Hematopoietic multipotent progenitor cell (in vitro differentiated cells): ENCODE results near the gene SLC13A3. TPM values are rescaled to one million over a fixed set of nuclear protein-coding genes. Genes with fewer than 3 reads are reported as not detected.

Source experiments
- DNase-seq, 3 donors: peaks; one replicate each; pipeline ENCODE4 v3.0.0-alpha.2; 2011 to 2015; ENCODE audit warnings: low read depth in 2 of 3, low spot score in 2 of 3
- total RNA-seq: library from RNA; depleted of rRNA; stranded (reverse); fragments of >200 nt; gene quantifications from one replicate; pipeline ENCODE4 v1.2.3, GENCODE V29; 2012

The SLC13A3 gene
- total RNA-seq, 1 donor = under 0.01 TPM

DNA sequence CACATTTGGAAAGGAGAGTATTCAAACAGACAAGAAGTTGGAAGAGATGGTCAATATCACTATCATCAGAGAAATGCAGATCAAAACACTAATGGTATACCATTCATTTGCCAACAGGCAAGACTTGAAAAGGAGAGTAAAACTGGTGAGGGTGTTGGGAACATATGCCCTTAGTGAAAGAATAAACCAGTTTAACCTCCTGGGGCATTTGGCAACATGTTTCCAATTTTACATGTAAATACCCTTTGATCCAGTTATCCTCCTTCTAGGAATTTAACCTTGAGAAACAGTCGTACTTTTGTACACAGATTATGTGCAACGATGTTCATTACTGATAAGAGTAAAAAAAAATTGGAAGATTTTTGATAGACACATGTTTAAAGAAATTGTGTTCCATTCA, 66.8 kb downstream of the SLC13A3 start:
- DNase-seq = no peak

DNA sequence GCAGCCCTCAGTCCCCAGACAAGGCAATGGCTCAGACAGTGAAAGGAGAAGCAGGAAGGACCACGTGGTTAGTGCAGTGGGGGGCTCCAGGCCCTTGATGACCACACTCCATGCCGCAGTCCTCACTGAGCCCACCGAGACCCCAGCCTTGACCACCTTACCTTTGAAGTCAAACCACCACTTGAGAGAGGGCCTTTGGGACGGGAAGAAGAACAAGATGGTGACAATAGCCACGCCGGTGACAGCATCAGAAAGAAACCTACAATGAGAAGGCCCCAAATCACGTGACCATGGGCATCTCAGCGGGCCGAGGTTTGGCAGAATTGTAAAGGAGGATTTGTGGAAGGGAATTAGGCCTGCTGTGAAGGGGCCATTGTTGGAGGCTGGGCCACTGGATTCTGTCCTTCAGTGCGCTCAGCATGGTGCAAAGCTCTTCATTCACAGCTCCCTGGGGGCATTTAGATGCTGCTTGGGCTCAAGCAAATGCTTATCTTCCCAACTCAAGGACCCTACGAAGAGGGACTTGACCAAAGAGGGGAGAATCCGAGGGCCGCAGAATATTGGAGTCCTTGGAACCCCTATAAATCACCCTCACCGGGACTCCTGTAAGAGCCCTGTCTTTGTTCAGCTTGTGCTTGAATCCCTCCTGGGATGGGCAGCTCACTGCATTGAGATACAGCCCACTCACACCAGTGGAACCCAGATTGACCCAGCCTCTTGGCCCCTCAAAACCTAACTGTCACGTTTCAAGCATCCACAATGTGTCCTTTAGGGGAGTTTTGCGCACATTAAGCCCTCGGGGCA, 67.6 kb downstream of the SLC13A3 start:
- no peak for DNase-seq

DNA sequence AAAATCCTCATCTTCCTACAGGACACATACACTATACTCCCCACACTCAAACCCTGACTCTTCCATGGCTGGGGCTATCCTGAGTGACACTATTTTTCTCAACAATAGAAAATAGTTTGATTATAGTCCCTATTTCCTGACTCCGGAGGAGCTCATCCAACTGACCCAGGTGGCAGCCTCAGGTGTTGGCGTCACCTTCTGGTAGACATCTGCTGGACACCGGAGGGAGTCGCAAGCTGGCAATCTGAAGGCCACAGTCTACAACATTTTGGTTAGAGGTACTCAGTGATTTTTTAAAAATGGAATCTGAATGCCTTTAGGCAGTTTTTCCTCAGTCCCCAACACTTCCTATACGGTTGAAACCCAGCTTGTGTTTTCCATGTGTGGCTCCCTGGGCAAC, 68.6 kb downstream of the SLC13A3 start:
- DNase-seq = no peak

DNA sequence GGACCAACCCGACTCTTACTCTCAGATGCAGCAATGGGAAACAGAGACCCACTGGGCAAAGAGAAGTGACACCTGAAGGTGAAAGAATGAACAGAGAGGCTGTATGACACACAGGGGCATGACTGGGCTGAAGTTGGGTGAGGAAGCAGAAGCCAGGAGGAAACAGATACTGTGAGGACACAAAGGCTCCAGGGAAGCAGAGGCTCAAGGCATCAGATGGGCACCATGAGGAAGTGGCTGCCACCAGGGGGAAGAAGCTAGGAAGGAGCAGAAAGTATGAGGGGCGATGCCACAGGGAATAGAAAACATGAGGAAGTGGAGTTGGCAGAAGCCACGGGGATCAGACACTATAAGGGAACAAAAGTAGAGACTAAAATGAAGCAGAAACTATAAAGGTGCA, 69.9 kb downstream of the SLC13A3 start:
- no peak for DNase-seq

DNA sequence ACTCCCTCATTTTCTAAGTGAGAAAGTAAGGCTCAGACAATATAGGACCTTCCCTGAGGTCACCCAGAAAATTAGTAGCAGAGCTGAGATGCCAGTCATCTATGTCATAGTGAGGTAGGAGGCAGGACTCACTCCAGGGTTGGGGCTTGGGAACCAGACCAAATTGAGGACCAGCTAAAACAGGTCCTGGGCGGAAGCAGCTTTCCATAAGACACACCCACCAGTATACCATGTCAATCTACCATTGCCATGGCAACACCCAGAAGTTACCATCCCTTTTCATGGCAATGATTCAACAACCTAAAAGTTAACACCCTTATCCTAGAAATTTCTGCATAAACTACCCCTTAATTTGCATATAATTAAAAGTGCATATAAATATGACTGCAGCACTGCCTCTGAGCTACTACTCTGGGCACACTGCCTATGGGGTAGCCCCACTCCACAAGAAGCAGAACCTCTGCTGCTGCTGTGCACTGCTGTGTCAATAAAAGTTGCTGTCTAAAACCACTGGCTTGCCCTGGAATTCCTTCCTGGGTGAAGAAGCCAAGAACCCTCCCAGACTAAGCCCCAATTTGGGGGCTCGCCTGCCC, 70.5 kb downstream of the SLC13A3 start:
- no peak for DNase-seq

DNA sequence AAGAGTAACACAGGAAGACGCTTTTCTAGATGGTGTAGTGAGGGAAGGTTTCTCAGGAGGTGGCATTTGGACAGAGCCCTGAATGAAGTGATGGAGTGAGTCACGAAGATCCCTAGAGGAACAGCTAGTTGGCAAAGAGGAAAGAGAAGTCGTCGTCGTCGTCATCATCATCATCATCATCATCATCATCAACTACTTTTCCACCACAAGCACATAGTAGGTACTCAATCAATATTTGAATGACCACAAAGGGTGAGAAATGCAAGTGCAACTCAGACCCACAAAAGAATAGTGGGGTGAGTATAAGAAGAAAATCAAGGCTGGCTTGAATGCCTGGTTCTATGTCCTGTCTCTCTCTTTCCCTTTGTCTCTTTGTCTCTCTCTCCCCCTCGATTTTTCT, 72.5 kb downstream of the SLC13A3 start:
- no peak for DNase-seq

DNA sequence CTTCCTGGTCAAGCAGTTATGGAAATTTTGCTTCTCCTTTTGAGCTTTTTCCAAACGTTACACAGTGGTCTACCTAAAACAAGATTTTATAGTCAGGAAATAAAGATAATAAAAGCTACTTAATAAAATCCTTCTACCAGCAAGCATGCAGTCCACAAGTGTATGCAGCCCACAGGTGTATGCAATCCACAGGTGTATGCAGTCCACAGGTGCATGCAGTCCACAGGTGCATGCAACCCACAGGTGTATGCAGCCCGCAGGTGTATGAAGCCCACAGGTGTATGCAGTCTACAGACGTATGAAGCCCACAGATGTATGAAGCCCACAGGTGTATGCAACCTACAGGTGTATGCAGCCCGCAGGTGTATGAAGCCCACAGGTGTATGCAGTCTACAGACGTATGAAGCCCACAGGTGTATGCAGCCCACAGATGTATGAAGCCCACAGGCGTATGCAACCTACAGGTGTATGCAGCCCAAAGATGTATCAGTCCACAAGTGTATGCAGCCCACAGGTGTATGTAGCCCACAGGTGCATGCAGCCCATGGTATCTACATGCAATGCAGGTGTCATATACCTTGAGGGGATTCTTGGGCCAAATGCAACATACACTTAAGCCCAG, 74.4 kb downstream of the SLC13A3 start:
- DNase-seq = no peak

DNA sequence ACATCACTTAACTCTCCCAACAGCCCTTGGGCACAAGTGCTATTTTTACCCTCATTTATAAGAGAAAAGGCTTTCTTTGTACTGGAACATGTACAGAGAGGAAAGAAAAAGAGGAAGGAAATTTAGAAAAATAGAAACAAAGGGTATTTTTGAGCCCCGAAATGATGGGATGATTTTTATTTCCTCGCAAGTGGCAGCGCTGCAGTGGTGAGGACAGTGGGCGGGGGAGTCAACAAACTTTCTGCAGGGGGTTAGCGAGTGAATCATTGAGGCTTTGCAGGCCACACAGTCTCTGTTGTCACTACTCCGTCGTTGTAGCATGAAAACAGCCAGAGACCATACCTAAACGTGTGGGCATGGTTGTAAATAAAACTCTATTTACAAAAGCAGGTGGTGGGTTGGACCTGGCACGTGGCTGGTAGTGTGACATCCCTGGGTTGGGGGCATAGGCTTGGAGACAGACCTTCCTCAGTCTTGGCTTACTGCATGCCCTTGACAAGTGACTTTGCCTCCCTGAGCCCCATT, 75.3 kb downstream of the SLC13A3 start:
- DNase-seq = peak in 1 of 3 donors; percentile 43

DNA sequence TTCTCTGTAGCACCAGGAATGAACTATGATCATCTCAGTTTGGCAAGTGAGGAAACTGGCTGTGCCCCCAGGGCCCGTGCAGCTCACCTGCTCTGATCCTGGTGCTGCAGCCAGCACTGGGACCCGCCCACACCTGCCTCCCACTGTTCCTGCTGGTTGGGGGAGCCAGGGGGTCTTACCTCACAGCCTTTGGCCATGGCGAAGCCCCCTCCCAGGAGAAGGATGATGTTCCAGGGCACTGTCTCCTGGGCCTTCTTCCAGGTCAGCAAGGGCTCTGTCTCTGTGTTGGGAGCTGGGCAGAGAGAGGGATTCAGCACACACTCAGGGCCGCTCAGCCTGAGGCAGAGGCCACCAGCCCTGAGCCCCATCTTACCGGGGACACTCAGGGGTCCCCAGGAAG, 75.9 kb downstream of the SLC13A3 start:
- DNase-seq = no peak

DNA sequence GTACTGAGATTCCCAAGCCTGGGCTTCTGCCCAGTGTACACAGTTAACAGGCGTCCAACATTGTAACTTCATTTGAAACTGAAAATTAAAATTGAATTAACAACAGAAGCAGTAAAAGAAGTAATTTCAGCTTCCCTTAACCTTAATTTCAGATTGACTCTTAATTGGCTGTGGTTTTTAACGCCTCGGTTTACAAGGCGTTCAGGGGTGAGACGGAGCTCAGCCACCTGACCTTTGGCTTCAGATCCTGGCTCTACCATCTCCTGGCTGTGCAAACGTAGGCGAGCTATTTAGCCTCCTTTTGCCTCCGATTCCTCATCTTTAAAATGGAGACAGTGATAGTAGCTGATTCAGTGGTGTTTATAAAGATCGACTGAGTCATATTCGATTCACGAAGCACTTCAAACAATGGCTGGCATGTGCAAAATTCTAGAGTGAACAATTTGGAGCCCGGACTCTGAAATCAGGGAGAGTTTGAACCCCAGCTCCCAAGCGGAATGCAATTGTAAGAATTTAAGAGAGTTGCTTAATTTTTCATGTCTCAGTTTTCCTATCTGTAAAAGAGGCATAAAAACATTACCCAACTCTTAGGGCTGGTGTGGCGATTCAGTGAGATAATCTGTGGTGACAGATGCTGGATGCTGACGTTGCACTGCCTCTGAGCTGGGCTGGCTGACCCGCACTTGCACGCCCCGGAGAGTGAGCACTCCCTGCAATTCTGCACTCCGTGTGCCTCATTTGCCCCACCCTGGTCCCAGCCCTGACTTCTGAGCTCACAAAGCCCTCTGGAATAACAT, 77.3 kb downstream of the SLC13A3 start:
- DNase-seq = no peak

DNA sequence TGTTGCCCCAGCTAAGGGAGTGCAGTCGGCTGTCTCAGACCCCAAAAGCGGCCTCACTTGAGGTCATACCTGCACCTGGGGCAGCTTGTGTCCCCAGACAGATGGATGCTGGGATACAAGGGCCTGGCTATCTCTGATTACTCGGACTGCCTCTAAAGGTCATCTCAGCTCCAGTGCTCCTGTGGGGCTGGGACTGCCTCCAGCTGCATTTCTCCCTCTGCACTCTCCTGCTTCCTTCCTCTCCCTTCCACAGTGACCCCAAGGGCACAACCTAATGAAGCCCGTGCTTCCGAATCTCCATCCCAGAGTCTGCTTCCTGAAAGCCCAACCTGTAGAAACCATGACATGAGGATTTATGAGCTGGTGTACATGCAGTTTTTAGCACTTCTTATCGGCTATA, 78.0 kb downstream of the SLC13A3 start:
- no peak for DNase-seq

DNA sequence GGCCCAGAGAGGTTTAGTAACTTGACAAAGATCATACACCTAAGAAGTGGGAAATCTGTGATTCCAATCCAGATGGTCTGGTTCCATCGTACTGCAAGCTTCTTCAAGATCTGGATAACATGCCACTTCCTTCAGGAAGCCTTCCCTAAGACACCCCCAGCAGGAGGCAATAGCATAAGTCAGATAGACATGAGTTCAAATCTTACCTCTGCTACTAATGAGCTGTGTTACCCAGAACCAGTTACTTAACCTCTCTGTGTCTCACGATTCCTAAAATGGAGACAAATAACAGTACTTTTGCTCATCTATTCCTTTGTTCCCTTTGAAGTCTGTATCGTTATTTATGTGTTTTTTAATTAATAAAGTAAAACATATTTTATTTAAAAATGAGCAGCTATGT, 78.5 kb downstream of the SLC13A3 start:
- no peak for DNase-seq

DNA sequence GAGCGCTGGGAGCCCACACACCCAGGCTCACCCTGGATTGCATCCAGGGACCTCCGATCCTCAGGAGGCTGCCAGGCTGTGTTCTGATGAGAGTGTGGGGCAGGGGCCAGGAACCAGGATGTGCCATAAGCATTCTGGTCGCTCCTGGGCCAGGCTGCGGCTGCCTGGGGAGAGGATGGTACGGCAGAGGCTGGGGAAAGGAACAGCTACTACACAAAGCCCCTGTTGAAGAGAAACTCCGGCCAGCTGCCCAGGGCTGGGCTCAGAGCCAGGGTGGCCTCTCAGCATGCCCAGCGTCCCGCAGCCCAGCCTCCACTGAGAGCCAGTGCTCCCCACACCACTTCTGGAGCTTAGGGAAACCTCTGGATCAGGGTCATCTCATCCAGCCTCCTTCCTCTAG, 79.1 kb downstream of the SLC13A3 start:
- DNase-seq = no peak

DNA sequence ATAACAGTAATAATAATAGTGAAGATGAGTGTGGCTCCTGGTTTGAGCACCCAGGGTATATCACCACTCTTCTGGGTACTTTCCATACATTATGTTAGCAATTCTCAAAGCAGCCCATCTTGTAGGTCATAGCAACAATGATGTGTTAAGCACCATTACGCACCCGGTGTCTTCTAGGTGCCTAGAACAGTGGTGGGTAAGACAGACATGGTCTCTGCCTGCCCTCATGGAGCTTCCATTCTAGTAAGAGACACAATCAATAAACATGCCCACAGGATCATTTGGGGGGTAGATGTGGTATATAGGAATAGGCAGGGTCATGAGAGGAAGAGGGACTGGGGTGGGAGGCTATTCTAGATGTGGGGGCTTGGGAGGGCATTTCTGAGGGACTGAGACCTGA, 79.8 kb downstream of the SLC13A3 start:
- DNase-seq = no peak

DNA sequence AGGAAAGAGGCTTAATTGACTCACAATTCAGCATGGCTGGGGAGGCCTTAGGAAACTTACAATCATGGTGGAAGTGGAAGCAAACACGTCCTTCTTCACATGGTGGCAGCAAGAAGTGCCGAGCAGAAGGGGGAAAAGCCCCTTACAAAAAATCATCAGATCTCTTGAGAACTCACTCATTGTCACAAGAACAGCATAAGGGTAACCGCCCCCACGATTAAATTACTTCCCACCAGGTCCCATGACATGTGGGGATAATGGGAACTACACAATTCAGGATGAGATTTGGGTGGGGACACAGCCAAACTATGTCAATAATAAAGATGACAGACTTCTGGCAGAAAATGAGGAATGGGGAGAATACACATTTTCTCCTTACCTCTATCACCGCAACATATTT, 80.3 kb downstream of the SLC13A3 start:
- no peak for DNase-seq

DNA sequence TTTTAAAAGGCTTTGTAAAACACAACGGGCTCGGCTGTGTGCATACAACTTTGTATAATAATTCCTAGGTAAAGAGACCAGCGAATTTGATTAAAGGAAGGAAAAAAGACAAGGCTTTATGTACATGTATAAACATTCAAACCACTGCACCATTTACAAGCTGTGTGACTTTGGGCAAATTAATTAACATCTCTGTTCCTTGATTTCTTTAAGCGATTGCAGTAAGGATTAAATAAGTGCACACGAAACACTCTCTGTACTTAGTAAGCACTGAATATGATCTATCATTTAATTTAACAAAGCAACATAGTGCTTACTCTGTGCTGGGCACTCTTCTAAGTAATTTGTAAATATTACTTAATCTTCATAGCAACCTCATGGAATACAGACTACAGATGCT, 81.3 kb downstream of the SLC13A3 start:
- DNase-seq = no peak

DNA sequence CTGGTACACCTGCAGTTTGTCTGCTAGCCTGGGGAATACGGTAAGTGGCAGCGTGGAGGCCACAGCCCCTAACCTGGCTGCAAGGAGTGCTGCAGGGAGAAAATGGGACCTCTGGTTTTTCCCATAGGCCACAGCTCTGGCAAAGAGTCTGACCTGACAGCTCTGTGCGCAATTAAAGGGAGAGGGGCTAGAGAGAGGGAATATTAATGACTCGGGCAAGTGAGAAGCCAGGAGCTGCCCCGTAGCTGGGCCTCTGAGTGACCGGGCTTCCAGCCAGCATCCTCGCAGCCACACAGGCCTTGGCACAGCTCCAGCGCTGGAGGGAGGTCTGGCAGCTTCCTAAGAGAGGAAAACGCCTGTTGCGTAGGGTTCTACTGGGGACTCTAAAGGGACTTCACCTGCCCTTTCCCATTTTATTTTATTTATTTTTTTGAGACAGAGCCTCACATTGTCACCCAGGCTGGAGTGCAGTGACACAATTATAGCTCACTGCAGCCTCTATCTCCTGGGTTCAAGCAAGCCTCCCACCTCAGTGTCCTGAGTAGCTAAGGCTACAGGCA, 82.6 kb downstream of the SLC13A3 start:
- DNase-seq = peak in 1 of 3 donors; percentile 67

DNA sequence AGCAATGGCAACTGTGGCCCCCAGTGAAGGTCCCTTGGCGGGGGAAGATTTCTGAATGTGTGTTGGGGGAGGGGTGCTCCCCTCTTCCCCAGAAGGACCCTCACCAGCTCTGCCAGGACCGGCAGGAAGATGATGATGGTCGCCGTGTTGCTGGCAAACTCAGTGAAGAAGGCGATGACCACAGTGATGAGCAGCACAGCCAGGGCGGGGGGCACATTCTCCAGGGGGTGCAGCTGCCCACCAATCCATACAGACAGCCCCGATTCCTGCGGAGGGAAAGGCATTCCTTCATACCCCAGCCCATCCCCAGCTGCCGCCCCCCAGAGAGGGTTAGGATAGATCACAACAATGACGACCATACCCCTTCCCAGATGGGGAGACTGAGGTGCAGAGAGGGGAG, 85.1 kb downstream of the SLC13A3 start:
- no peak for DNase-seq

DNA sequence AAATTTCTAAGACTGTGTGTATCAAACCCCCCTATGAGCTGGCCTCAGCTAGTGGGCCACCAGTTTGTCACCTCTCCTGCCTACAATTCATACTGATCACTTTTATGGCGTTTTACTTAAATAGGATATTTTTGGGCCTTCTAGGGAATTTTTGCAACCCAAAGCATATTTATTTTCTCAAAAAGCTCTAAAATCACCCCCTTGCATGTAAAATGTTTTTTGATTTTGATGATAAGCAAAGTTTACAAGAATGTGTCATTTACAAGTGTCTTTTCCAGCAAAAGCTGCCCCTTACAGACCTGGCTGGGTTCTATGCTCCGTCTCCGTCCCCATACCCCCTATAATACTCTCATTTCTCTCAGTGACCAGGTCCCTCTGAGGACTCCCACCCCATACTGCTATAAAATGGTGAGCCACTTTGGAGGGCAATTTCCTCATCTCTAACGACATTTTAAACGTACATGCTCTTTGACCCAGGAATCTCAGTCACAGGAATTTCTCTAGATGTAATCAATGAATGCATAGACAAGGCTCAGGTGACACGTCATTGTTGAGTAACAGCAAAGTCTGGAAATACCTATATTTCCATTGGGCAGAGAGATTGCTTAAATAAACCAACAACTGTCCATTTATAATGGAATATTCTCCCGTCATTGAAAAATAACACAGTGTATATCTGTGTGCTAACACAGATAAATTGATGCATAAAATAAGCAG, 86.9 kb downstream of the SLC13A3 start:
- DNase-seq = no peak

DNA sequence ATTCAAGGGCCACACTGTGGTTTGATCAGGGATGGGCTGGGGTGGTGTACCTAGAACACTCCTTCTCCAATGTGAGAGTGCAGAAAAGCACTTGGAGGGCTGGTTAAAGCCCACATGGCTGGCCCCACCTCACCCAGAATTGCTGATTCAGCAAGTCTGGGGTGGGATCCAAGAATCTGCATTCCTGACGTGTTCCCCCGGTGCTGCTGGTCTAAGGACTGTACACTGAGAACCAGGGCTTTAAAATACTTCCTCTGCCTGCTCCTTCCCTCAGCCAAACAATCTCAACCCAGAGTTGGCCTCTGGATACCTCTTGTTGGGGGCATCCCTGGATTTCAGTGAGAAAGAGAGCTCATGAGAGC, 87.4 kb downstream of the SLC13A3 start:
- DNase-seq = no peak
